WERI-Rb-1 (cell line): ENCODE measurements around the gene SULT1B1.

ENCODE experiments used
- DNase-seq: peaks from one replicate; pipeline ENCODE4 v3.0.0-alpha.2; 2020
- H3K27ac ChIP-seq: fragments of 250-450 bp; sonication (Bioruptor Pico); 2 replicates; pipeline ENCODE4 v1.5.1; 2020; ENCODE audit warnings: mild to moderate bottlenecking, moderate library complexity
- H3K27me3 ChIP-seq: fragments of 250-450 bp; sonication (Bioruptor Pico); 2 replicates; pipeline ENCODE4 v1.5.1; 2021; ENCODE audit warnings: mild to moderate bottlenecking, low read depth, moderate library complexity; ENCODE audit not compliant: insufficient read depth, severe bottlenecking
- H3K36me3 ChIP-seq: fragments of 250-450 bp; sonication (Bioruptor Pico); 2 replicates; pipeline ENCODE4 v1.5.1; 2020; ENCODE audit warnings: mild to moderate bottlenecking, moderate library complexity
- H3K4me3 ChIP-seq: 2 replicates; pipeline ENCODE4 v1.5.1; 2011; ENCODE audit warnings: low read depth, mild to moderate bottlenecking, control low read depth, low read length
- H3K9me3 ChIP-seq: fragments of 250-450 bp; sonication (Bioruptor Pico); 2 replicates; pipeline ENCODE4 v1.5.1; 2021; ENCODE audit warnings: mild to moderate bottlenecking, moderate library complexity; ENCODE audit not compliant: severe bottlenecking
- TF ChIP-seq, protein P1 (sequence below): IDR thresholded peaks from 2 replicates; pipeline ENCODE4 v1.5.1; 2011; ENCODE audit warnings: low read depth, mild to moderate bottlenecking, control low read depth, inconsistent platforms, low read length

The SULT1B1 gene

DNA sequence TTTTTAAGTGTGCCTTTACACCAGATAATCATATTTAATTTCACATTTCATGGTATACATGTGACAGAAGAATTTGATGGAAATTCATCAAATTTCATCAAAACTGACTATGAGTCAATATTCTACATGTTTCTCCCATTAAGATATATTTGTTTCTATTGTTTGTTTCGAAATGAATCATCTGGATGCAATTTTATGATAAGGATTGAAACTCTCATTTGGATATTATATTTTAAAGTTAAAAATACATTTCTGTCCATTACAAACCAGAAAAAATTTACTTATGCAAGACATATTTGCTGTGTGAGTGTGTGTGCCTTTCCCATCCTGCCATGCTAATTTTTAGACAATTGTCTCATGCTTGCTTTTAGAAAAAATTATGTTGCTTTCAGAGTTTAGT, 52.2 kb downstream of the SULT1B1 start:
- Histone ChIP-seq H3K9me3 (no peaks in the 10 kb centered on the region), H3K27me3 (no peaks in the 10 kb centered on the region), H3K36me3 (no peaks in the 10 kb centered on the region), H3K27ac (no peak overlapping the region), H3K4me3 (no peak overlapping the region)
- TF ChIP-seq, protein P1, sequence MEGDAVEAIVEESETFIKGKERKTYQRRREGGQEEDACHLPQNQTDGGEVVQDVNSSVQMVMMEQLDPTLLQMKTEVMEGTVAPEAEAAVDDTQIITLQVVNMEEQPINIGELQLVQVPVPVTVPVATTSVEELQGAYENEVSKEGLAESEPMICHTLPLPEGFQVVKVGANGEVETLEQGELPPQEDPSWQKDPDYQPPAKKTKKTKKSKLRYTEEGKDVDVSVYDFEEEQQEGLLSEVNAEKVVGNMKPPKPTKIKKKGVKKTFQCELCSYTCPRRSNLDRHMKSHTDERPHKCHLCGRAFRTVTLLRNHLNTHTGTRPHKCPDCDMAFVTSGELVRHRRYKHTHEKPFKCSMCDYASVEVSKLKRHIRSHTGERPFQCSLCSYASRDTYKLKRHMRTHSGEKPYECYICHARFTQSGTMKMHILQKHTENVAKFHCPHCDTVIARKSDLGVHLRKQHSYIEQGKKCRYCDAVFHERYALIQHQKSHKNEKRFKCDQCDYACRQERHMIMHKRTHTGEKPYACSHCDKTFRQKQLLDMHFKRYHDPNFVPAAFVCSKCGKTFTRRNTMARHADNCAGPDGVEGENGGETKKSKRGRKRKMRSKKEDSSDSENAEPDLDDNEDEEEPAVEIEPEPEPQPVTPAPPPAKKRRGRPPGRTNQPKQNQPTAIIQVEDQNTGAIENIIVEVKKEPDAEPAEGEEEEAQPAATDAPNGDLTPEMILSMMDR, result no peak
- no peak for DNase-seq

DNA sequence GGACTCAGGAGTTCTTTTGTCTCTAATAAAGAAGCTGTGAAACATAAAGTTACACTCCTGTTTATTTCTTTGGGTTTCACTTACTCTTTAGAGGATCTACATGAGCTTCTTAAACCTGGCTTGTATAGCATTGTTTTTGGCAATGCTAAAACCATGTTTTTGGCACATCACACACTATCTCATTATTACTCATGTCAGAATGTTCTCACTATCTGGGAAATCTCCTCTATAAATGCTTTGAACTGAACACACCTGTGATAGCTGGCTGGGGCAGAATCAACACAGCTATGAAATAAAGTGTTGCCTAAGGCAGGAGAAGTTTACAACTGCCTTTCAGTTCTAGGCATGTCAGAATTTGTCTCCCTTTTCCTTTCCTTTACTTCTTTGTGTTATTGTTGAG, 52.6 kb downstream of the SULT1B1 start:
- DNase-seq, result no peak
- H3K4me3 ChIP-seq, result no peak overlapping the region
- no peaks in the 10 kb centered on the region for H3K36me3 ChIP-seq
- no peaks in the 10 kb centered on the region for H3K27me3 ChIP-seq
- no peak overlapping the region for H3K27ac ChIP-seq
- H3K9me3 ChIP-seq, result no peaks in the 10 kb centered on the region
- TF ChIP-seq, protein P1, result no peak

DNA sequence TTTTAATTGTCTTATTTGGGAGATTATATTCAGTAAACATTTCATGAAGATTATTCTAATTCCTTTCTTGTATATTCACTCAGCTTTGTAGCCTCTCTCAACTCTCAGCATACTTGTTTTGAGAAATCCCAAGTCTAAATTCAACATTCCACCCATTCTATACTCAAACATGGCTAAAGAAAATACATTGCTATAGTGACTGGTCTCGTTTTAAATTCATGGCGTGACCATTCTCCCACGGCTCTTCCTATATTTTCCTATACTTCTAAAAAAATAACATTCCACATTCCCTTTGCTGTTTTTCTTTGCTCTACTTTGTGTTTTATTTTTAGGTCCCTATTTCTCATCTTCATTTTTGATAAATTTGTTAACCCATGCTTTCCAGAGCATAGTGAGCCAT, 58.2 kb downstream of the SULT1B1 start:
- no peak for DNase-seq
- TF ChIP-seq, protein P1, result no peak
- H3K4me3 ChIP-seq, result no peak overlapping the region

DNA sequence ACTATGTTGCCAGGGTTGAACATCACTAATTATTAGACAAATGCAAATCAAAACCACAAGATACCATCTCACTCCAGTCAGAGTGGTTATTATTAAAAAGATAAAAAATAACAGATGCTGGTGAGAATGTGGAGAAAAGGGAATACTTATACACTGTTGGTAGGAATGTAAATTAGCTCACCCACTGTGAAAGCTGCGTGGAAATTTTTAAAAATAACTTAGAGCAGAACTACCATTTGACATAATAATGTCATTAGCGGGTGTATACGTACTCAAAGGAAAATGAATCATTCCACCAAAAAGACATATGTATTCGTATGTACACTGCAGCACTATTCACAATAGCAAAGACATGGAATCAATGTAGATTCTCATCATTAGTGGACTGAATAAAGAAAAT, 58.7 kb downstream of the SULT1B1 start:
- no peak overlapping the region for H3K4me3 ChIP-seq
- no peak for DNase-seq
- no peaks in the 10 kb centered on the region for H3K36me3 ChIP-seq
- no peak overlapping the region for H3K27ac ChIP-seq
- no peaks in the 10 kb centered on the region for H3K27me3 ChIP-seq
- TF ChIP-seq, protein P1, result no peak
- peaks cover 3% of the 10 kb centered on the region for H3K9me3 ChIP-seq

More for the DNA sequence above, 58.2 kb downstream of the SULT1B1 start:
- Histone ChIP-seq H3K27ac (no peak overlapping the region), H3K9me3 (peaks cover 3% of the 10 kb centered on the region), H3K27me3 (no peaks in the 10 kb centered on the region), H3K36me3 (no peaks in the 10 kb centered on the region)

DNA sequence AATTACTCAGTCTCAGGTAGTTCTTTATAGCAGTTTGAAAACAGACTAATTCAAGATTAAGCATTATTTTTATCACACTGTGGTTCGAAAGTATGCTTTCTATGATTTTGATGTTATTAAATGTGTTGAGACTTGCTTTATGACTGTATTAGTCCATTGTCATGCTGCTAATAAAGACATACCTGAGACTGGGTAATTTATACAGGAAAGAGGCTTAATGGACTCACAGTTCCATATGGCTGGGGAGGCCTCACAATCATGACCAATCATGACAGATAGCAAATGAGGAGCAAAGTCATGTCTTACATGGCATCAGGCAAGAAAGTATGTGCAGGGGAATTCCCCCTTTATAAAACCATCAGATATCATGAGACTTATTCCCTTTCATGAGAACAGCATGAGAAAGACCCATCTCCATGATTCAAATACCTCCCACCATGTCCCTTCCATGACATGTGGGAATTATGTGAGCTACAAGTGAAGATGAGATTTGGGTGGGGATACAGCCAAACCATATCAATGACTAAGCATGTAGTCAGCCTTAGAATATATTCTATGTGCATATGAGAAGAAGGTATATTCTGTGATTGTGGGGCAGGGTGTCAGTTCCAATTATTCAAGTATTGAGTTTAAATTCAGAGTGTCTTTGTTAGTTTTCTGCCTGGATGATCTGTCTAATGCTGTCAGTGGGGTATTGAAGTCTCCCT, 62.7 kb downstream of the SULT1B1 start:
- TF ChIP-seq, protein P1, result no peak
- Histone ChIP-seq H3K36me3 (no peaks in the 10 kb centered on the region), H3K27ac (no peak overlapping the region), H3K27me3 (no peaks in the 10 kb centered on the region), H3K4me3 (no peak overlapping the region), H3K9me3 (peaks cover 3% of the 10 kb centered on the region)
- DNase-seq, result no peak

DNA sequence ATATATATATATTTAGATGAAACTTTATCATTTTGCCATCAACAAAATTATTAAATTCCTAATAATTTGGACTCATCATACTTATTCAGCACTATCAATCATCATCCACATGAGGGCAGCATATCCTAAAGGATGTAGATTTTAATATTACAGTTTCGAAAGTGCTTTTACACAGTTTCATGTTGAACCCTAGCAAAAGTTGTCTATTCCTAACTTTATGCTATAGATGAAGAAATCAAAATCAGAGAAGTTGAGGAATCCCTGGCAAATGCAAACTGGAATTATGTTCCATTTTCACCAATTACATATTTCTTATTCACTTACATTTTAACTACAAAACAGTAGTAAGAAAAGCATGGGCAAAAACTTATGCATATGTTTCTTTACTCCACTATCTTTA, 70.8 kb downstream of the SULT1B1 start:
- Histone ChIP-seq H3K27me3 (no peaks in the 10 kb centered on the region), H3K36me3 (no peaks in the 10 kb centered on the region), H3K9me3 (no peaks in the 10 kb centered on the region), H3K27ac (no peak overlapping the region), H3K4me3 (no peak overlapping the region)
- TF ChIP-seq, protein P1, result 0 out of 2 replicates have a peak, but pooled peaks have one; percentile 3
- DNase-seq, result no peak
